GM10847 (cell line): ENCODE measurements around the gene DOCK6.

Experiments
- POLR2A ChIP-seq: IDR thresholded peaks from 2 replicates; pipeline ENCODE4 v1.6.1; 2011; ENCODE audit not compliant: insufficient read length; ENCODE audit errors: extremely low read depth

The DOCK6 gene

GRCh38 chr19:11288349-11288748 is 26.0 kb upstream of the DOCK6 start:
- TF ChIP-seq POLR2A: no peak

- no peak for TF ChIP-seq POLR2A
Measured at GRCh38 chr19:11286312-11286974, 24.1 kb upstream of the DOCK6 start.

- TF ChIP-seq POLR2A: no peak
Measured at GRCh38 chr19:11284515-11284914, 22.2 kb upstream of the DOCK6 start.

GRCh38 chr19:11281356-11282049 is 19.2 kb upstream of the DOCK6 start:
- no peak for TF ChIP-seq POLR2A

GRCh38 chr19:11279505-11280236 is 17.3 kb upstream of the DOCK6 start:
- no peak for TF ChIP-seq POLR2A

- TF ChIP-seq POLR2A: no peak
Measured at GRCh38 chr19:11278670-11279069, 16.3 kb upstream of the DOCK6 start.

- no peak for TF ChIP-seq POLR2A
Measured at GRCh38 chr19:11274533-11275086, 12.3 kb upstream of the DOCK6 start.

- no peak for TF ChIP-seq POLR2A
Measured at GRCh38 chr19:11273989-11274388, 11.7 kb upstream of the DOCK6 start.

- no peak for TF ChIP-seq POLR2A
Measured at GRCh38 chr19:11273296-11273695, 11.0 kb upstream of the DOCK6 start.

- TF ChIP-seq POLR2A: no peak
Measured at GRCh38 chr19:11269408-11269807, 7.1 kb upstream of the DOCK6 start.

GRCh38 chr19:11268783-11269267 is 6.5 kb upstream of the DOCK6 start:
- no peak for TF ChIP-seq POLR2A

GRCh38 chr19:11267316-11268085 is 5.2 kb upstream of the DOCK6 start:
- no peak for TF ChIP-seq POLR2A

GRCh38 chr19:11265785-11266236 is 3.5 kb upstream of the DOCK6 start:
- TF ChIP-seq POLR2A: no peak

- no peak for TF ChIP-seq POLR2A
Measured at GRCh38 chr19:11265177-11265784, 3.0 kb upstream of the DOCK6 start.

- TF ChIP-seq POLR2A: no peak
Measured at GRCh38 chr19:11264452-11265176, 2.3 kb upstream of the DOCK6 start.
